HepG2 (cell line): Measurements from ENCODE around the gene NHERF2. TPM values are rescaled to one million over a fixed set of nuclear protein-coding genes. Genes with fewer than 3 reads are reported as not detected.

Source experiments
- ARID5B ChIP-seq: IDR thresholded peaks from 2 replicates; pipeline ENCODE4 v1.4.0; 2020; ENCODE audit warnings: mild to moderate bottlenecking, missing genetic modification reagents
- ELF4 ChIP-seq: sonication (generic); formaldehyde crosslinking; IDR thresholded peaks from 2 replicates; pipeline ENCODE4 v1.5.0; 2020; ENCODE audit warnings: missing genetic modification reagents, mild to moderate bottlenecking, moderate library complexity, borderline replicate concordance
- ELK4 ChIP-seq: sonication (generic); formaldehyde crosslinking; IDR thresholded peaks from 2 replicates; pipeline ENCODE4 v1.9.0; 2021; ENCODE audit warnings: missing genetic modification reagents, borderline replicate concordance
- FOXC1 ChIP-seq: sonication (generic); formaldehyde crosslinking; IDR thresholded peaks from 2 replicates; pipeline ENCODE4 v1.8.0; 2022; ENCODE audit warnings: mild to moderate bottlenecking, missing genetic modification reagents, borderline replicate concordance
- FOXP1 ChIP-seq, 2 experiments: fragments of 450-650 bp in 1 of 2; IDR thresholded peaks; 2 replicates each; pipeline ENCODE4 v1.6.1; 2017 to 2018; ENCODE audit warnings: antibody characterized with exemption in 1 of 2
- KDM5B ChIP-seq: sonication (generic); formaldehyde crosslinking; IDR thresholded peaks from 2 replicates; pipeline ENCODE4 v1.4.0; 2020; ENCODE audit warnings: missing genetic modification reagents, mild to moderate bottlenecking, borderline replicate concordance
- LRRFIP1 ChIP-seq: sonication (generic); formaldehyde crosslinking; conservative IDR thresholded peaks from 2 replicates; pipeline ENCODE4 v1.4.0; 2020; ENCODE audit warnings: missing genetic modification reagents
- MAF1 ChIP-seq: sonication (generic); formaldehyde crosslinking; IDR thresholded peaks from 2 replicates; pipeline ENCODE4 v1.5.0; 2020; ENCODE audit warnings: missing genetic modification reagents, borderline replicate concordance
- MED8 ChIP-seq: sonication (generic); formaldehyde crosslinking; IDR thresholded peaks from 2 replicates; pipeline ENCODE4 v1.8.1; 2023; ENCODE audit warnings: mild to moderate bottlenecking, missing genetic modification reagents; ENCODE audit not compliant: insufficient replicate concordance
- MIXL1 ChIP-seq: IDR thresholded peaks from 2 replicates; pipeline ENCODE4 v1.6.1; 2016
- PAX8 ChIP-seq: sonication (generic); formaldehyde crosslinking; IDR thresholded peaks from 2 replicates; pipeline ENCODE4 v1.8.0; 2022; ENCODE audit warnings: mild to moderate bottlenecking, missing genetic modification reagents, borderline replicate concordance
- SCMH1 ChIP-seq: sonication (generic); formaldehyde crosslinking; IDR thresholded peaks from 2 replicates; pipeline ENCODE4 v1.9.0; 2021; ENCODE audit warnings: missing genetic modification reagents, mild to moderate bottlenecking, borderline replicate concordance
- TCF12 ChIP-seq, 2 experiments: fragments of 450-650 bp in 1 of 2; sonication (generic) in 1 of 2; formaldehyde crosslinking in 1 of 2; IDR thresholded peaks; 2 replicates each; pipeline versions ENCODE4 v1.6.1 to v1.8.0; 2017 to 2022; ENCODE audit warnings: antibody characterized with exemption in 1 of 2, mild to moderate bottlenecking in 1 of 2, missing genetic modification reagents in 1 of 2, moderate library complexity in 1 of 2
- ZBTB38 ChIP-seq: sonication (generic); formaldehyde crosslinking; IDR thresholded peaks from 2 replicates; pipeline ENCODE4 v1.5.1; 2020; ENCODE audit warnings: mild to moderate bottlenecking, missing genetic modification reagents
- ZNF18 ChIP-seq: sonication (generic); formaldehyde crosslinking; IDR thresholded peaks from 2 replicates; pipeline ENCODE4 v1.8.0; 2022; ENCODE audit warnings: mild to moderate bottlenecking, missing genetic modification reagents; ENCODE audit not compliant: insufficient replicate concordance
- ZNF790 ChIP-seq: sonication (generic); formaldehyde crosslinking; IDR thresholded peaks from 2 replicates; pipeline ENCODE4 v1.8.0; 2022; ENCODE audit warnings: missing genetic modification reagents, mild to moderate bottlenecking, borderline replicate concordance
- ZNF816 ChIP-seq: sonication (generic); formaldehyde crosslinking; IDR thresholded peaks from 2 replicates; pipeline ENCODE4 v1.8.0; 2022; ENCODE audit warnings: missing genetic modification reagents, mild to moderate bottlenecking, borderline replicate concordance
- ZSCAN22 ChIP-seq: sonication (generic); formaldehyde crosslinking; IDR thresholded peaks from 2 replicates; pipeline ENCODE4 v1.4.0; 2020; ENCODE audit warnings: mild to moderate bottlenecking, missing genetic modification reagents
- polyA plus RNA-seq, 8 experiments: library from polyadenylated mRNA; depleted of rRNA in 3 of 8; stranded (reverse) in 7 of 8; unstranded in 1 of 8; fragments of >200 nt; fragmentation: Illumina TruSeq in 4 of 8; extraction: Trizol in 4 of 8; gene quantifications; 2 replicates each; pipeline versions ENCODE4 v1.2.1 to v1.2.3, GENCODE V29; 2011 to 2016; ENCODE audit warnings: low read depth in 4 of 8, missing spikeins in 1 of 8, mixed read lengths in 1 of 8; ENCODE audit not compliant: insufficient read depth in 1 of 8
- total RNA-seq, 5 experiments: library from RNA; depleted of rRNA; stranded (reverse); fragments of >200 nt; fragmentation: Illumina TruSeq; extraction: Trizol; gene quantifications; 2 replicates each; pipeline ENCODE4 v1.2.3, GENCODE V29; 2016; ENCODE audit warnings: low read depth in 1 of 5

NHERF2 gene
- total and polyA plus RNA-seq, 2 of the 13 experiments (the other 11 are each of a cell fraction or from before 2014, with no cell fraction given) = 23.7 to 39.3 TPM

- TF ChIP-seq FOXC1 (CRISPR knock-in tag) = no peak
- TF ChIP-seq ZNF816 = no peak; the same call in 1 of the 2 replicates
- no peak for TF ChIP-seq MED8 (CRISPR knock-in tag)
- TF ChIP-seq ELK4 (CRISPR knock-in tag) = no peak
- no peak for TF ChIP-seq ARID5B (CRISPR knock-in tag)
- no peak for TF ChIP-seq ZBTB38 (CRISPR knock-in tag)
- TF ChIP-seq ZNF18 (CRISPR knock-in tag) = no peak
- TF ChIP-seq MIXL1 (CRISPR knock-in tag) = no peak
- TF ChIP-seq TCF12 (IDR thresholded peaks at IDR 0.05) = no peak
- TF ChIP-seq TCF12 (CRISPR knock-in tag; IDR thresholded peaks at IDR 0.05) = no peak
- no peak for TF ChIP-seq ZSCAN22 (CRISPR knock-in tag)
- TF ChIP-seq ZNF790 (CRISPR knock-in tag) = no peak
- 0 out of 2 replicates have a peak, but pooled peaks have one; percentile 12 for TF ChIP-seq PAX8 (CRISPR knock-in tag)
- TF ChIP-seq FOXP1 (IDR thresholded peaks at IDR 0.05) = no peak
- TF ChIP-seq FOXP1 (CRISPR knock-in tag; IDR thresholded peaks at IDR 0.05) = 0 out of 2 replicates have a peak, but pooled peaks have one; percentile 23
- TF ChIP-seq KDM5B (CRISPR knock-in tag) = no peak
- TF ChIP-seq ELF4 = no peak; the same call in 1 of the 2 replicates
- no peak for TF ChIP-seq SCMH1 (CRISPR knock-in tag)
- TF ChIP-seq LRRFIP1 (CRISPR knock-in tag) = no peak
- TF ChIP-seq MAF1 = no peak
Measured at GRCh38 chr16:2046893-2047329, 20.2 kb downstream of the NHERF2 start (continued).
